ENCODE measurements around the gene CAMK2B. TPM values are rescaled to one million over a fixed set of nuclear protein-coding genes. Genes with fewer than 3 reads are reported as not detected.

Gene CAMK2B
- total RNA-seq (2022) (0.12 TPM in 1 of 2 replicates, not detected in the other), Bru-seq, nascent RNA (percentile 12 among the genes with signal in this experiment), BruChase-seq, experiment 1, labeled RNA remaining after a 6-hour chase (percentile 12 among the genes with signal in this experiment), BruChase-seq, experiment 2, labeled RNA remaining after a 2-hour chase (percentile 13 among the genes with signal in this experiment)
- long read RNA-seq, result 0 reads

GRCh38 chr7:44325201-44325671, at the start of gene CAMK2B:
CAMK2B (minus strand) TSS chr7:44325594; CDS start chr7:44325421, 173 bp downstream.
- no peak for DNase-seq
- intact Hi-C loops (cut with micrococcal nuclease; ENCODE audit: unreplicated experiment), result no loop called here
- Mint-ChIP-seq H3K36me3 (ENCODE audit: insufficient read depth, unreplicated experiment) (peaks cover 6% of the 10 kb centered on the region), H3K4me1 (ENCODE audit: low read depth, unreplicated experiment) (no peaks in the 10 kb centered on the region), H3K4me3 (ENCODE audit: low read depth, unreplicated experiment) (peak within 1 kb of the TSS; percentile 65), H3K9me3 (ENCODE audit: low read depth, unreplicated experiment) (no peaks in the 10 kb centered on the region), H3K27me3 (ENCODE audit: unreplicated experiment) (peaks cover 89% of the 10 kb centered on the region), H3K27ac (ENCODE audit: unreplicated experiment) (no peak within 1 kb of the TSS)
- CTCF ChIA-PET, result no interaction called here
- no TSS peak for BruUV-seq (replicated peaks)
- TF ChIP-seq CTCF (IDR thresholded peaks at IDR 0.05; ENCODE audit: unreplicated experiment), result no peak

GRCh38 chr7:44374007-44374763, 48.8 kb upstream of the CAMK2B start:
- CTCF ChIA-PET, result interaction anchor here (0.5 kb wide), 1 partner anchor 54 kb away, joined by 3 read pairs; no protein-coding TSS in a partner anchor
- intact Hi-C loops (cut with micrococcal nuclease; ENCODE audit: unreplicated experiment), result loop anchor here (10.0 kb wide), 1 partner anchor 129 kb away; no protein-coding TSS in a partner anchor
- no peak overlapping the region for H3K4me3 Mint-ChIP-seq (ENCODE audit: low read depth, unreplicated experiment)
- no TSS peak for BruUV-seq (replicated peaks)
- DNase-seq, result no peak
- peaks cover 31% of the 10 kb centered on the region for H3K36me3 Mint-ChIP-seq (ENCODE audit: insufficient read depth, unreplicated experiment)
- TF ChIP-seq CTCF (IDR thresholded peaks at IDR 0.05; ENCODE audit: unreplicated experiment), result no peak
- no peaks in the 10 kb centered on the region for H3K9me3 Mint-ChIP-seq (ENCODE audit: low read depth, unreplicated experiment)
- H3K27me3 Mint-ChIP-seq (ENCODE audit: unreplicated experiment), result no peaks in the 10 kb centered on the region
- H3K4me1 Mint-ChIP-seq (ENCODE audit: low read depth, unreplicated experiment), result peaks cover 22% of the 10 kb centered on the region
- no peak overlapping the region for H3K27ac Mint-ChIP-seq (ENCODE audit: unreplicated experiment)

- no peaks in the 10 kb centered on the region for H3K9me3 Mint-ChIP-seq (ENCODE audit: low read depth, unreplicated experiment)
- H3K4me3 Mint-ChIP-seq (ENCODE audit: low read depth, unreplicated experiment), result no peak overlapping the region
- H3K4me1 Mint-ChIP-seq (ENCODE audit: low read depth, unreplicated experiment), result peaks cover 14% of the 10 kb centered on the region
- no peak for TF ChIP-seq CTCF (IDR thresholded peaks at IDR 0.05; ENCODE audit: unreplicated experiment)
- H3K27me3 Mint-ChIP-seq (ENCODE audit: unreplicated experiment), result no peaks in the 10 kb centered on the region
- no peak overlapping the region for H3K27ac Mint-ChIP-seq (ENCODE audit: unreplicated experiment)
- intact Hi-C loops (cut with micrococcal nuclease; ENCODE audit: unreplicated experiment), result loop anchor here (10.0 kb wide), 1 partner anchor 129 kb away; no protein-coding TSS in a partner anchor
- H3K36me3 Mint-ChIP-seq (ENCODE audit: insufficient read depth, unreplicated experiment), result peaks cover 24% of the 10 kb centered on the region
- no TSS peak for BruUV-seq (replicated peaks)
- DNase-seq, result no peak
- CTCF ChIA-PET, result no interaction called here
These were observed 48.0 kb upstream of the CAMK2B start for GRCh38 chr7:44373418-44373740.

- Mint-ChIP-seq H3K4me1 (ENCODE audit: low read depth, unreplicated experiment) (peaks cover 8% of the 10 kb centered on the region), H3K9me3 (ENCODE audit: low read depth, unreplicated experiment) (no peaks in the 10 kb centered on the region), H3K36me3 (ENCODE audit: insufficient read depth, unreplicated experiment) (peaks cover 20% of the 10 kb centered on the region), H3K4me3 (ENCODE audit: low read depth, unreplicated experiment) (no peak overlapping the region), H3K27ac (ENCODE audit: unreplicated experiment) (no peak overlapping the region), H3K27me3 (ENCODE audit: unreplicated experiment) (no peaks in the 10 kb centered on the region)
- DNase-seq, result no peak
- intact Hi-C loops (cut with micrococcal nuclease; ENCODE audit: unreplicated experiment), result loop anchor here (10.0 kb wide), 1 partner anchor 128 kb away; no protein-coding TSS in a partner anchor
- BruUV-seq (replicated peaks), result no TSS peak
- CTCF ChIA-PET, result no interaction called here
- TF ChIP-seq CTCF (IDR thresholded peaks at IDR 0.05; ENCODE audit: unreplicated experiment), result no peak
These were observed 47.4 kb upstream of the CAMK2B start for GRCh38 chr7:44372560-44373417.

Measured in Calu3 (cell line).